Pancreas (tissue), 10 donors: ENCODE measurements around the gene CTU2. TPM values are rescaled to one million over a fixed set of nuclear protein-coding genes. Genes with fewer than 3 reads are reported as not detected.

ENCODE experiments used
- ATAC-seq, 4 donors: fragments of 200-7000 bp; cut with Tn5 transposase; one replicate each; pipeline versions ENCODE4 v1.8.0 to v1.9.1; 2020; ENCODE audit warnings: mild to moderate bottlenecking in 4 of 4, moderate library complexity in 4 of 4
- DNase-seq, 6 donors: peaks; one replicate each; pipeline ENCODE4 v3.0.0-alpha.2; 2020
- FAIRE-seq: peaks from 2 replicates; lab custom pipeline; 2012; peaks lifted over from hg19 to GRCh38; lab: Jason Lieb, UNC
- H3K27ac ChIP-seq, 4 donors: fragments of 200-600 bp; sonication (generic); 1 replicate in 3 of 4; 2 replicates in 1 of 4; pipeline versions ENCODE4 v1.5.0 to v1.8.0; 2020
- H3K27me3 ChIP-seq, 4 donors: fragments of 200-600 bp; one replicate each; pipeline ENCODE4 v1.8.0; 2021
- H3K36me3 ChIP-seq, 3 donors: fragments of 200-600 bp; sonication (generic) in 1 of 3; one replicate each; pipeline versions ENCODE4 v1.5.0 to v1.8.0; 2020 to 2021
- H3K4me1 ChIP-seq, 3 donors: fragments of 200-600 bp; one replicate each; pipeline ENCODE4 v1.8.0; 2021
- H3K4me3 ChIP-seq, 4 donors: fragments of 200-600 bp; sonication (generic) in 2 of 4; one replicate each; pipeline versions ENCODE4 v1.5.0 to v1.8.0; 2020 to 2021
- H3K9me3 ChIP-seq, 4 donors: fragments of 200-600 bp; one replicate each; pipeline ENCODE4 v1.8.0; 2021
- WGBS, 2 donors: extraction: QIAGEN DNeasy Blood & Tissue Kit; methylation state at CpG; one replicate each; pipeline ENCODE4 v1.1.7; 2013; 5-methylcytosine and 5-hydroxymethylcytosine counted together
- intact Hi-C, 3 donors: fragments of 100-400 bp; cut with DNase I; formaldehyde crosslinking; loops; one replicate each; pipeline versions ENCODE4 v1.11.1 to v1.14.2; 2022
- polyA plus RNA-seq, 2 donors: library from polyadenylated mRNA; stranded (reverse); fragments of 200-250 nt; gene quantifications; one replicate each; pipeline ENCODE4 v1.2.3, GENCODE V29; 2013
- total RNA-seq, 6 donors: library from RNA; stranded (reverse); fragmentation: NEBNext Ultra II Directional in 4 of 6; extraction: Animal tissue kit (Norgen Biotek cat#: 25700) in 4 of 6; gene quantifications; one replicate each; pipeline versions ENCODE4 v1.2.1 to v1.2.4, GENCODE V29; 2021 to 2023
- TF ChIP-seq, protein P1 (sequence below), 4 donors: fragments of 200-600 bp; sonication (generic) in 3 of 4; IDR thresholded peaks; one replicate each; pipeline versions ENCODE4 v1.5.0 to v1.8.0; 2021; ENCODE audit warnings: antibody characterized with exemption in 4 of 4
- donor health status: healthy with polysubstance abuse.
- donor health status: DM: no; HTN: no; CAD: no; lungs with moderate emphysema.
- donor health status: DM: no; HTN: no; CAD: no.
- donor health status: control.
- donor health status: control.
- donor health status: Bipolar disorder and iron deficiency.
- donor health status: DM: yes; HTN: yes; CAD: no.
- donor health status: DM: no; HTN: no; CAD: no.
- donor health status: DM: no; HTN: no; CAD: no.
- donor health status: DM: yes; HTN: yes; CAD: no.

The CTU2 gene
- total and polyA plus RNA-seq, 8 donors = 8.1 to 21.9 (median 10.6) TPM

DNA sequence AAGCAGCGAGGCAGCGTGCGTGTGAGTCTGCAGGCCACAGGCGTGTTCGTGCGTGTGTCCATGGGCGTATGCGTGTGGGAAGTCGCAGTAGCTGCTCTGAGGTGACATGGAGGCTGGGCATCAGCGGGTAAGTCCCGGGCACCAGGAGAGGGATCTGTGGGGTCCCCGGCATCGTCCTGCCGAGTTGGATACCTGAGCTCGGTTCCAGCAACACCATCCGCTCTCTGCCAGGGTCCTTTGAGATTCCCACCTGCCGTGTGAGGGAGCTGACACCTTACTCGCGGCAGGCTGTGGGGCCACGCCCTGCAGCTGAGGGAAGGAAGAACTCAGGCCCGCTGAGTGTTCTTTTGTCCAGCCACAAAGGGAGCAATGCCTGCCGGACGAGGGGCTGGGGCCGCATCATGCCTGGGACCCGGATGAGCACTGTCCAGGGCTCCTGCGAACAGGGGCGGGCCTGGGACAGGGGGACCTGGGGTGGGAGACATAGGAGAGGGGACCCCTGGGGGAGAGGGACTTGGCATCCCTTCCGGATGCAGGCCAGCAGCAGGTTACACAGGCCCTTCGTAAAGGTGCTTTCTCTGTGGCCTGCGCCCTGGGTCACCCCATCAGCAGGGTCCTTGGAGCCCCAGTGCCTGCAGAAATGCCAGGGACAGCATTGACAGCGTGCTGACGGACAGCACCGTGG lies 15.0 kb upstream of the CTU2 start:
- TF ChIP-seq, protein P1, sequence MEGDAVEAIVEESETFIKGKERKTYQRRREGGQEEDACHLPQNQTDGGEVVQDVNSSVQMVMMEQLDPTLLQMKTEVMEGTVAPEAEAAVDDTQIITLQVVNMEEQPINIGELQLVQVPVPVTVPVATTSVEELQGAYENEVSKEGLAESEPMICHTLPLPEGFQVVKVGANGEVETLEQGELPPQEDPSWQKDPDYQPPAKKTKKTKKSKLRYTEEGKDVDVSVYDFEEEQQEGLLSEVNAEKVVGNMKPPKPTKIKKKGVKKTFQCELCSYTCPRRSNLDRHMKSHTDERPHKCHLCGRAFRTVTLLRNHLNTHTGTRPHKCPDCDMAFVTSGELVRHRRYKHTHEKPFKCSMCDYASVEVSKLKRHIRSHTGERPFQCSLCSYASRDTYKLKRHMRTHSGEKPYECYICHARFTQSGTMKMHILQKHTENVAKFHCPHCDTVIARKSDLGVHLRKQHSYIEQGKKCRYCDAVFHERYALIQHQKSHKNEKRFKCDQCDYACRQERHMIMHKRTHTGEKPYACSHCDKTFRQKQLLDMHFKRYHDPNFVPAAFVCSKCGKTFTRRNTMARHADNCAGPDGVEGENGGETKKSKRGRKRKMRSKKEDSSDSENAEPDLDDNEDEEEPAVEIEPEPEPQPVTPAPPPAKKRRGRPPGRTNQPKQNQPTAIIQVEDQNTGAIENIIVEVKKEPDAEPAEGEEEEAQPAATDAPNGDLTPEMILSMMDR (IDR thresholded peaks at IDR 0.05) = no peak
- DNase-seq (peak in 2 of 6 donors; percentile 21 to 74), FAIRE-seq (no peak), ATAC-seq (no peak)
- WGBS, 2 donors = 88 to 91% methylated on average over 31 to 33 of the region's 33 CpGs
- intact Hi-C loops = no loop called here
- no peak overlapping the region for H3K27ac ChIP-seq
- H3K4me3 ChIP-seq = no peak overlapping the region
- no peaks in the 10 kb centered on the region for H3K27me3 ChIP-seq
- no peaks in the 10 kb centered on the region for H3K9me3 ChIP-seq
- H3K36me3 ChIP-seq = no peaks in the 10 kb centered on the region
- H3K4me1 ChIP-seq = peaks cover 10 to 21% (median 19%) of the 10 kb centered on the region in 3 donors

DNA sequence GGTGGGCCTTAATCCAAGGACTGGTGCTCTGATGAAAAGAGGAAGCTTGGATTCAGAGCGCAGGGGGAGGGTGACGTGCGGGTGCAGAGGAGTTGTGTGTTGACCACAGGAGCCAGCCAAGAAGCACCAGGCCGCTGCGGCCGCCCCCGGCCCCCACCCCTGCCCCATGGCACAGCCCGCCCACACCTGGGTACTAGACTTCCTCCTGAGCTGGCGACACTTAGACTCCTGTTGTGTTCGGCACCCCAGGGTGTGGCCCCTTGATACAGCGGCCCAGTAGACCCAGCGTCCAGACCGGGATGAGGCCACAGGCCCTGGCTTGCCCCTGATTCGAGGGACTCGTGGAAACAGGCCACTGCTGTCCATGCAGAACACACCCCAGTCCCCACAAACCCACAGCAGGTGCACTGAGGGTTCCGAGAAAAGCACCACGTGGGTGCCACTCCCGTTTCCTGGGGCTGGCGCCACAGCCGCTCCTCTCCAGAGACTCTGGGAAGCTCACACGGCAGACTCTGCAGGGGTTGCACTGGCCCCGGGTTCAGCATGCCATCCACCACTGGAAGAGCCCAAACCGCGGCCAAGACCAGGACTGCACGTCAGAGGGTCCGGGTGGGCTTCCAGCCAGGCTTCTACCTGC lies 14.3 kb upstream of the CTU2 start:
- TF ChIP-seq, protein P1 (IDR thresholded peaks at IDR 0.05) = no peak
- intact Hi-C loops = no loop called here
- ATAC-seq (no peak), DNase-seq (peak in 3 of 6 donors; percentile 17 to 65 (median 52)), FAIRE-seq (no peak)
- Histone ChIP-seq H3K4me1 (peaks cover 10 to 16% (median 14%) of the 10 kb centered on the region in 3 donors), H3K4me3 (no peak overlapping the region), H3K36me3 (no peaks in the 10 kb centered on the region), H3K27me3 (no peaks in the 10 kb centered on the region), H3K9me3 (no peaks in the 10 kb centered on the region), H3K27ac (no peak overlapping the region)
- 83 to 86% methylated on average over 23 to 26 of the region's 26 CpGs for WGBS, 2 donors

DNA sequence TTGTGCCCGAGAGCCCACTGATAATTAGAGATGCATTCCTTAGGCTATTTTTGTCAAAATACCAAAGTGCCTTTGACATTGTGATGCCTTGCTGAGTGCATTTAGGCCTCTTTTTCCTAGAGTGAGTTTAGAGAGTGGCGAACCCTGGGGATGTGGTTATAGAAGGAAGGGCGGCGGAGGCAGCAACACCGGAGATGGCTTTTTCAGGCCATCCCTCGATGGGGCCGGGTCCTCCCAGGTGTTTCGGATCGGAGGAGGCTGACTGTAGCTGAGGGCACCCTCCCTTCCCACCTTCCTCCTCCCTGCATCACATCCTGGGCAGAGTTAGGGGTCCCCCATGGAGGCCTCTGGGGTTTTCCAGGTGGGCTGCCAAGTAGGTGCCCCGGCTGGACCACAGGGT lies 13.4 kb upstream of the CTU2 start:
- WGBS, 2 donors = 76 to 93% methylated on average over 10 of the region's 10 CpGs
- ATAC-seq (no peak), DNase-seq (no peak), FAIRE-seq (no peak)
- no peak overlapping the region for H3K27ac ChIP-seq
- peaks cover 0 to 2% (median 0%) of the 10 kb centered on the region in 3 donors for H3K36me3 ChIP-seq
- H3K27me3 ChIP-seq = no peaks in the 10 kb centered on the region
- intact Hi-C loops = no loop called here
- H3K4me1 ChIP-seq = peaks cover 4 to 8% (median 6%) of the 10 kb centered on the region in 3 donors
- no peak overlapping the region for H3K4me3 ChIP-seq
- H3K9me3 ChIP-seq = no peaks in the 10 kb centered on the region
- TF ChIP-seq, protein P1 (IDR thresholded peaks at IDR 0.05) = no peak

DNA sequence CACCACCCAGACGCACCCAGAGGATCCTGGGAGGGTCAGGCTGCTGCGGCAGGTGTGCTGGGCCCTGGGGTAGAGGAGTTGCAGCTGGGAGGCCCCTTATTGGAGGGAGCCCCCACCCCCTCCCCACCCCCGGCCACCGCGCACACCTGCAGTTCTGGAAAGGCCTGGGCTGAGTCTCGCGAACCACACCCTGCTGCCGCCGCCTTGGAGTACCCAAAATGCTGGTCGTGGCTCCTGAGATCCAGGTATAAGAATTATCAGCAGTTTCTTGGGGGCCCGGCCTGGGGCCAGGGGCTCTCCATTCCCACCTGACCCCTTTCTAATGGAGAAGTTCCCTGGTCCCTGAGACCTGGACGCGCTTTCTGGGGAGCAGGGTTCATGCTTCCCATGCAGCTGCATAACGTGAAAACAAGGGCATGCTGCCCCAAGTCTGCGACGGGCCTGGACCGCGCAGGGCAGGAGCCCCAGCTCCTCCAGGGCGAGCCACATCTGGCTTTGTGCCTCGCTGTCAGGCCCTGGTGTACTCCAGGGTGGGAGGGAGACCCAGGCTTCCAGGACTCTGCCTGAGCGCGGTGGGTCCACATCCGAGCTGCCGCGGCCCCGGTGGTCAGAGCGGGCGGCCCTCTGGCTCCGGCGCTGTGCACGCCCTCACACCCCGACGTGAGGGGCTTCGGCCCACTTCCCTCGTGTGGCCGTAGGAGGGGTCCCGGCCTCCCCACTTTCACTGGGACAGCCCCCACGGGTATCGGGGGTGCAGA lies 12.7 kb upstream of the CTU2 start:
- intact Hi-C loops = no loop called here
- 88 to 91% methylated on average over 39 of the region's 39 CpGs for WGBS, 2 donors
- H3K4me1 ChIP-seq = peaks cover 0 to under 1% (median 0%) of the 10 kb centered on the region in 3 donors
- no peak overlapping the region for H3K27ac ChIP-seq
- TF ChIP-seq, protein P1 (IDR thresholded peaks at IDR 0.05) = no peak
- DNase-seq (peak in 1 of 6 donors; percentile 51), ATAC-seq (no peak), FAIRE-seq (no peak)
- no peaks in the 10 kb centered on the region for H3K9me3 ChIP-seq
- H3K36me3 ChIP-seq = peaks cover 0 to 7% (median 0%) of the 10 kb centered on the region in 3 donors
- no peak overlapping the region for H3K4me3 ChIP-seq
- no peaks in the 10 kb centered on the region for H3K27me3 ChIP-seq
